ENCODE measurements around the gene ZNF275.

DNA sequence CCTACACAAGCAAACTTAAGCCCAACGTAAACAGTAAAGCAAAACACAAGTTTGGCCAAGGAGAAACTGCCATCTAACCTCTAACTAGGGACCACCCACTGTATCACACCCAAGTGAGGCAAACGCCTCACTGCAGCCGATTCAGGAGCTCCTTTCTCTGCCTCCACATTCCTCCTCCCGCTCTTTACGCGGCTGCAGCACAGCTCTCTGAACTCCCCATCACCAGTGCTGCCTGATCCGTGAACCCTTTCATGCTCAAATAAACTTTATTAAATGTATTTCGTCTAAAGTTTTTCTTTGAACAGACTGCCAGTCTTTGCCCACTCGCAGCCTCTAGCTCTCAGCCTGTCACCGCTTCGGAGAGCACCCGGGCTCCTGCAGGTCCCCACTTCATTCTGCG, 60.7 kb downstream of the ZNF275 start:
- TF ChIP-seq, protein P1, sequence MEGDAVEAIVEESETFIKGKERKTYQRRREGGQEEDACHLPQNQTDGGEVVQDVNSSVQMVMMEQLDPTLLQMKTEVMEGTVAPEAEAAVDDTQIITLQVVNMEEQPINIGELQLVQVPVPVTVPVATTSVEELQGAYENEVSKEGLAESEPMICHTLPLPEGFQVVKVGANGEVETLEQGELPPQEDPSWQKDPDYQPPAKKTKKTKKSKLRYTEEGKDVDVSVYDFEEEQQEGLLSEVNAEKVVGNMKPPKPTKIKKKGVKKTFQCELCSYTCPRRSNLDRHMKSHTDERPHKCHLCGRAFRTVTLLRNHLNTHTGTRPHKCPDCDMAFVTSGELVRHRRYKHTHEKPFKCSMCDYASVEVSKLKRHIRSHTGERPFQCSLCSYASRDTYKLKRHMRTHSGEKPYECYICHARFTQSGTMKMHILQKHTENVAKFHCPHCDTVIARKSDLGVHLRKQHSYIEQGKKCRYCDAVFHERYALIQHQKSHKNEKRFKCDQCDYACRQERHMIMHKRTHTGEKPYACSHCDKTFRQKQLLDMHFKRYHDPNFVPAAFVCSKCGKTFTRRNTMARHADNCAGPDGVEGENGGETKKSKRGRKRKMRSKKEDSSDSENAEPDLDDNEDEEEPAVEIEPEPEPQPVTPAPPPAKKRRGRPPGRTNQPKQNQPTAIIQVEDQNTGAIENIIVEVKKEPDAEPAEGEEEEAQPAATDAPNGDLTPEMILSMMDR (IDR thresholded peaks at IDR 0.05) = no peak
- no peak for TF ChIP-seq EP300 (IDR thresholded peaks at IDR 0.05)
- no peak for TF ChIP-seq POLR2A (IDR thresholded peaks at IDR 0.05)
